ENCODE data around the gene CAMSAP3.

Gene CAMSAP3

GRCh38 chr19:7645163-7645562, 49.5 kb downstream of the CAMSAP3 start:
- H3K4me3 Mint-ChIP-seq, result no peak overlapping the region
- peaks cover 10% of the 10 kb centered on the region for H3K27me3 Mint-ChIP-seq (ENCODE audit: low read depth, poor library complexity)
- DNase-seq, result no peak
- H3K4me1 Mint-ChIP-seq, result no peaks in the 10 kb centered on the region
- no peak overlapping the region for H3K27ac Mint-ChIP-seq
- H3K9me3 Mint-ChIP-seq, result no peaks in the 10 kb centered on the region
- H3K36me3 Mint-ChIP-seq (ENCODE audit: low read depth), result no peaks in the 10 kb centered on the region
- TF ChIP-seq CTCF (IDR thresholded peaks at IDR 0.05), result no peak

GRCh38 chr19:7645656-7646425, 50.2 kb downstream of the CAMSAP3 start:
- DNase-seq, result no peak

GRCh38 chr19:7646426-7646700, 50.7 kb downstream of the CAMSAP3 start:
- no peak for DNase-seq
- no peaks in the 10 kb centered on the region for H3K4me1 Mint-ChIP-seq
- no peaks in the 10 kb centered on the region for H3K9me3 Mint-ChIP-seq
- no peak overlapping the region for H3K27ac Mint-ChIP-seq
- H3K4me3 Mint-ChIP-seq, result no peak overlapping the region
- H3K27me3 Mint-ChIP-seq (ENCODE audit: low read depth, poor library complexity), result peaks cover 17% of the 10 kb centered on the region
- no peak for TF ChIP-seq CTCF (IDR thresholded peaks at IDR 0.05)
- no peaks in the 10 kb centered on the region for H3K36me3 Mint-ChIP-seq (ENCODE audit: low read depth)

More at GRCh38 chr19:7645656-7646425, 50.2 kb downstream of the CAMSAP3 start:
- Mint-ChIP-seq H3K4me3 (no peak overlapping the region), H3K36me3 (ENCODE audit: low read depth) (no peaks in the 10 kb centered on the region), H3K9me3 (no peaks in the 10 kb centered on the region), H3K4me1 (no peaks in the 10 kb centered on the region), H3K27me3 (ENCODE audit: low read depth, poor library complexity) (peaks cover 12% of the 10 kb centered on the region), H3K27ac (peak overlapping the region; percentile 28)
- no peak for TF ChIP-seq CTCF (IDR thresholded peaks at IDR 0.05)

GRCh38 chr19:7647156-7647555, 51.5 kb downstream of the CAMSAP3 start:
- no peak for DNase-seq
- Mint-ChIP-seq H3K9me3 (no peaks in the 10 kb centered on the region), H3K27me3 (ENCODE audit: low read depth, poor library complexity) (peaks cover 23% of the 10 kb centered on the region), H3K4me1 (peaks cover 3% of the 10 kb centered on the region), H3K4me3 (no peak overlapping the region), H3K36me3 (ENCODE audit: low read depth) (no peaks in the 10 kb centered on the region), H3K27ac (no peak overlapping the region)
- no peak for TF ChIP-seq CTCF (IDR thresholded peaks at IDR 0.05)

- no peak overlapping the region for H3K4me3 Mint-ChIP-seq
- no peak overlapping the region for H3K27ac Mint-ChIP-seq
- H3K36me3 Mint-ChIP-seq (ENCODE audit: low read depth), result no peaks in the 10 kb centered on the region
- DNase-seq, result no peak
- H3K9me3 Mint-ChIP-seq, result no peaks in the 10 kb centered on the region
- peaks cover 24% of the 10 kb centered on the region for H3K27me3 Mint-ChIP-seq (ENCODE audit: low read depth, poor library complexity)
- peaks cover 13% of the 10 kb centered on the region for H3K4me1 Mint-ChIP-seq
- TF ChIP-seq CTCF (IDR thresholded peaks at IDR 0.05), result no peak
These were observed 52.8 kb downstream of the CAMSAP3 start for GRCh38 chr19:7648265-7649014.

All from nephron progenitor cell (in vitro differentiated cells).